ENCODE measurements around the gene NTN5. TPM values are rescaled to one million over a fixed set of nuclear protein-coding genes. Genes with fewer than 3 reads are reported as not detected.

NTN5 gene
- total RNA-seq, 1 donor from 2014 or later, result 1.8 TPM

DNA sequence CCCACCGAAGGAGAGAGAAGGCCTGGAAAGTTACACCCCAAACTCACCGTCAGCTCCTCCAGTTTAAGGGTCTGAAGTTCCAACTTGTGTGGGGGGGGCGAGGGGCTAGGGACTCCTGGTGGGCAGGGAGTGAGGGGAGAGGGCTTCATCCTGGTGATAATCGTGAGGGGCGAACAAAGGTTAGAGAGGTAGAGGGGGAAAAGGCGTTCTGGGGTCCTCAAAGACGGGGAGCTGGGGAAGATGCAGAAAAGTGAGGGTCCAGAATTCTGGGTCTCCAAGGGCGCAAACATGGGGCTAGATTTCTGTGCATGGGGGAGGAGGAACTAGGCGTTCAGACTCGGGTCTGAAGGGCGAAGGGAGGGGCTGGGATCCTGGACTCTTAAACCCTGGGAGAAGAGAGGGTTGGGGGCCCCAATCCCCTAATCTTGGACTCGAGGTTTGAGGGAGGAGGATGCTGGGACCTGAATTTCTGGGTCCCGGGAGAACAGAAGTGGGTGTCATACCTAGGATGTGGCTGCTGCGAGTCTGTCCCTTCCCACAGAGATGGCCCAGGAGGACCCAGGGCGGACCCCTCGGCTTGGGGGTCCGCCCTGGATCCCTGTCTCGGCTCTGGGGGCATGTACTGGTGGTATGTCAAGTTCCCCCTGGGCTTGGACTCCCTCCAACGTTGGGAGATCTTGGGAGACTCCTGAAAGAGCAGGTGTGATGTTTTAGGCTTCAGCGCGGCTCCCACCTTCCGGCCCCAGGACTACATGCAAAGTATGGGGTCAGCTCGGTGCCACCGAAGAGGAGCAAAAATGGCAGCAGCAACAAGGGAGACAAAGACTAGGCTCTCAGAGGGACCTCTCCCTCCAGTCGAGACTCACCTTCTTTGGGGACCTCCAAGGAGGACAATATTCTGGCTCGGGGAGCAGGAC is 42.2 kb upstream of the NTN5 start:
- Mint-ChIP-seq H3K27ac (ENCODE audit: unreplicated experiment) (peak overlapping the region; percentile 66), H3K36me3 (ENCODE audit: unreplicated experiment) (no peaks in the 10 kb centered on the region), H3K27me3 (ENCODE audit: unreplicated experiment) (peaks cover 17% of the 10 kb centered on the region), H3K4me3 (ENCODE audit: unreplicated experiment) (peak overlapping the region; percentile 68), H3K9me3 (ENCODE audit: unreplicated experiment) (peaks cover 5% of the 10 kb centered on the region), H3K4me1 (ENCODE audit: low read depth, unreplicated experiment) (peaks cover 12% of the 10 kb centered on the region)
- TF ChIP-seq, protein P1, sequence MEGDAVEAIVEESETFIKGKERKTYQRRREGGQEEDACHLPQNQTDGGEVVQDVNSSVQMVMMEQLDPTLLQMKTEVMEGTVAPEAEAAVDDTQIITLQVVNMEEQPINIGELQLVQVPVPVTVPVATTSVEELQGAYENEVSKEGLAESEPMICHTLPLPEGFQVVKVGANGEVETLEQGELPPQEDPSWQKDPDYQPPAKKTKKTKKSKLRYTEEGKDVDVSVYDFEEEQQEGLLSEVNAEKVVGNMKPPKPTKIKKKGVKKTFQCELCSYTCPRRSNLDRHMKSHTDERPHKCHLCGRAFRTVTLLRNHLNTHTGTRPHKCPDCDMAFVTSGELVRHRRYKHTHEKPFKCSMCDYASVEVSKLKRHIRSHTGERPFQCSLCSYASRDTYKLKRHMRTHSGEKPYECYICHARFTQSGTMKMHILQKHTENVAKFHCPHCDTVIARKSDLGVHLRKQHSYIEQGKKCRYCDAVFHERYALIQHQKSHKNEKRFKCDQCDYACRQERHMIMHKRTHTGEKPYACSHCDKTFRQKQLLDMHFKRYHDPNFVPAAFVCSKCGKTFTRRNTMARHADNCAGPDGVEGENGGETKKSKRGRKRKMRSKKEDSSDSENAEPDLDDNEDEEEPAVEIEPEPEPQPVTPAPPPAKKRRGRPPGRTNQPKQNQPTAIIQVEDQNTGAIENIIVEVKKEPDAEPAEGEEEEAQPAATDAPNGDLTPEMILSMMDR (IDR thresholded peaks at IDR 0.05; ENCODE audit: partially characterized antibody, unreplicated experiment), result no peak
- DNase-seq, result no peak

DNA sequence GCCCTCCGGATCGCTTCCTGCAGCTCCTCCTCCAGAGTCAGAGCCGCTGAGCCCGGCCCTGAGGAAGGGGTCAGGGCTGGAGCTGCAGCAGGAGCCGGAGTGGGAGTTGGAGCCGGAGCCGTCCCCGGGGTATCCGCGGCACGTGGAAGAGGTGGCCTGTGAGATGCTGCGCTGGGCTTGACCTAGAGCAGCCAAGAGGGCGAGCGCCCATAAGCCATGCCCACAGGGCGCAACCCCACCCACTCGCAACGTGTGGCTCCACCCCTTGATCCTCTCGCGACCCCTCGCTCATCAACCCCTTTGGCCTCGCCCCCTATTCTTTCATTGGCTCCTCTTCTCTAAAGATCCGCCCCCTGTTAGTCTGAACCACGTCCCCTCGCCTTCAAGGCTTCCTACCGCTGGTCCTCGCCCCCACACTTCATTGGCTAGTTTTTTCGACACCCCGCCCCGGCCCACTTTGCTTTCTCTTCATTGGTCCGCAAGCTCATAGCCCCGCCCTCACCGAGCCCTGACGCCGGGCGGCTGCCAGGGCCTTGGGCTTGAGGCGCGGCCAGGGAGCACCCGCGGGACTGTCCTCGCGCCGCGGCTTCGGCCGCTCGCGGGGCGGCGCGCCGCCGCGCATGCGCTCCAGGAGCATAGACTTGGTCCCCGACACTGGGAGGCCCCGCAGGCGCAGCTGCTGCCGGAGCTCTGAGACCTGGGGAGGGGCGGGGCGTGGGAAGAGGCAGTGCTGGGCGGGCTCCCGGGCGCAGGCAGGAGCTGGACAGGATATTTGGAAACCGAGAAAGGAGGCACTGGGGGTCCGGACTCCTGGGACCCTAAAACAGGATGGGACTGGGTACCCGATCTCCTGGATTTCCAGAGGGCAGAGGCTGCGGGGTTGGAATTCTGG is 41.3 kb upstream of the NTN5 start:
- Mint-ChIP-seq H3K27me3 (ENCODE audit: unreplicated experiment) (peaks cover 16% of the 10 kb centered on the region), H3K9me3 (ENCODE audit: unreplicated experiment) (peaks cover 3% of the 10 kb centered on the region), H3K27ac (ENCODE audit: unreplicated experiment) (peak overlapping the region; percentile 62), H3K36me3 (ENCODE audit: unreplicated experiment) (no peaks in the 10 kb centered on the region), H3K4me1 (ENCODE audit: low read depth, unreplicated experiment) (peaks cover 9% of the 10 kb centered on the region), H3K4me3 (ENCODE audit: unreplicated experiment) (peak overlapping the region; percentile 87)
- TF ChIP-seq, protein P1 (IDR thresholded peaks at IDR 0.05; ENCODE audit: partially characterized antibody, unreplicated experiment), result no peak
- DNase-seq, result peak; percentile 99

DNA sequence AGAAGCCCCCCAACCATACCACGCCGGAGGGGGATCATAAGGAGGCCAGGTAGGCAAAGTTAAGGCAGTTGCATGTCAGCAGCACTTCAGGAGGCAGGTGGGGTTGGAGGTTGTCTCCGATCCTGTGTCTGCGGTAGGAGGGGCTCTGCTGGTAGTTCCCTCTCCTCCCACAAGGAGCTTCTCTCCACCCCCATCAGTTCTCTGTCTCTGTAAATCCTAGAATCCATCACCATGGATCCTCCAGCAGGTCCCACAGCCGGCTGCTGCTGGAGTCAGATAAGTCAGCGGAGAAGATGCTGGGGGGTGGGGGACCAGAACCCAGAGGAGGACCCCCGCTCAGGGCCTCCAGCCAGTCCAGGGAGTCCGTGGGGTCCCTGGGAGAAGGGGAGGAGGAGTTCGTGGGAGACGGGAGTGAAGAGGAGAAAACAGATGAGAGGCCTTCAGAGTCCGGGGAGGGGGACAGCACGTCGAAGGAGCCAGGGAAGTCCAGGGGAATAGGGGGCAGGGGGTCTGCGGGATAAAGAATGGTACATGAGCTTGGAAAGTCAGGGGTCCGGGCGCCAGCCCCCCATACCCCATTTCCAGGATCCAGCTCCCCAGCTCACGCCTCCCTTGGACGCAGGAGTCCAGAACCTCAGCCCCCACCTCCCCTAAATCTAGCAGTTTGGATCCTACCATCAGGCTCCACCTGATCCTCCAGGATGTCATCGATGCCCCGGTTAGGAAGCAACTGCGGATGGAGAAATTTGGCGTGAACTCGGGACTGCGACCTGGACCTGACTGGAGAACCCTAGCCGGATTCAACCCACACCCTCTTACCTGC is 40.4 kb upstream of the NTN5 start:
- peaks cover 14% of the 10 kb centered on the region for H3K27me3 Mint-ChIP-seq (ENCODE audit: unreplicated experiment)
- H3K4me3 Mint-ChIP-seq (ENCODE audit: unreplicated experiment), result peak overlapping the region; percentile 87
- peaks cover 3% of the 10 kb centered on the region for H3K36me3 Mint-ChIP-seq (ENCODE audit: unreplicated experiment)
- peaks cover 3% of the 10 kb centered on the region for H3K9me3 Mint-ChIP-seq (ENCODE audit: unreplicated experiment)
- peak; percentile 38 for DNase-seq
- no peak overlapping the region for H3K27ac Mint-ChIP-seq (ENCODE audit: unreplicated experiment)
- H3K4me1 Mint-ChIP-seq (ENCODE audit: low read depth, unreplicated experiment), result peaks cover 3% of the 10 kb centered on the region
- TF ChIP-seq, protein P1 (IDR thresholded peaks at IDR 0.05; ENCODE audit: partially characterized antibody, unreplicated experiment), result peak; percentile 27

DNA sequence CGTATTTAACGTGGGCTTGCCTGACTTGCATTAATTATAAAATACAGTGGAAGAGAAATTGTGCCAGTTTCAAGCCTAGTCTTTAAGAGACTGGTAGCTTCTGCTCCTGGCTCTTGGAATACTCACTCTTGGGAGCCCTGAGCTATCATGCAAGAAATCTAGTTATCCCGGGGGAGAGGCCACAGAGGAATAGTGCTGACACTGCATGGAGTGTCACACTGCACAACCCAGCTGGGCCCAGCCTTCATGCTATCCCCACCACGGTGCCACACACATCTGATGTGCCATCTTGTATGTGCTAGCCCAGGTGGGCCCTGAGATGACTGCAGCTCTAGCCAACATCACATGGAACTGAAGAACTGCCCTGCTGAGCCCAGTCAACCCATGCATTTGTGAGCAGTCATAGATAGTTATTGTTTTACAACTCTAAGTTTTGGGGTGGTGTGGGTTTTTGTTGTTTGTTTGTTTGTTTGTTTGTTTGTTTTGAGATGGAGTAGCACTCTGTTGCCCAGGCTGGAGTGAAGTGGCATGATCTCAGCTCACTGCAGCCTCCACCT is 38.4 kb upstream of the NTN5 start:
- no peak overlapping the region for H3K27ac Mint-ChIP-seq (ENCODE audit: unreplicated experiment)
- no peak for DNase-seq
- H3K36me3 Mint-ChIP-seq (ENCODE audit: unreplicated experiment), result peaks cover 6% of the 10 kb centered on the region
- H3K9me3 Mint-ChIP-seq (ENCODE audit: unreplicated experiment), result peaks cover 3% of the 10 kb centered on the region
- no peak overlapping the region for H3K4me3 Mint-ChIP-seq (ENCODE audit: unreplicated experiment)
- TF ChIP-seq, protein P1 (IDR thresholded peaks at IDR 0.05; ENCODE audit: partially characterized antibody, unreplicated experiment), result no peak
- no peaks in the 10 kb centered on the region for H3K4me1 Mint-ChIP-seq (ENCODE audit: low read depth, unreplicated experiment)
- H3K27me3 Mint-ChIP-seq (ENCODE audit: unreplicated experiment), result peaks cover 9% of the 10 kb centered on the region

Data from glutamatergic neuron (in vitro differentiated cells).